ENCODE data around the gene CIRBP. TPM values are rescaled to one million over a fixed set of nuclear protein-coding genes. Genes with fewer than 3 reads are reported as not detected.

CIRBP gene
- total RNA-seq, 2 experiments from 2014 or later = 161 to 180 TPM

DNA sequence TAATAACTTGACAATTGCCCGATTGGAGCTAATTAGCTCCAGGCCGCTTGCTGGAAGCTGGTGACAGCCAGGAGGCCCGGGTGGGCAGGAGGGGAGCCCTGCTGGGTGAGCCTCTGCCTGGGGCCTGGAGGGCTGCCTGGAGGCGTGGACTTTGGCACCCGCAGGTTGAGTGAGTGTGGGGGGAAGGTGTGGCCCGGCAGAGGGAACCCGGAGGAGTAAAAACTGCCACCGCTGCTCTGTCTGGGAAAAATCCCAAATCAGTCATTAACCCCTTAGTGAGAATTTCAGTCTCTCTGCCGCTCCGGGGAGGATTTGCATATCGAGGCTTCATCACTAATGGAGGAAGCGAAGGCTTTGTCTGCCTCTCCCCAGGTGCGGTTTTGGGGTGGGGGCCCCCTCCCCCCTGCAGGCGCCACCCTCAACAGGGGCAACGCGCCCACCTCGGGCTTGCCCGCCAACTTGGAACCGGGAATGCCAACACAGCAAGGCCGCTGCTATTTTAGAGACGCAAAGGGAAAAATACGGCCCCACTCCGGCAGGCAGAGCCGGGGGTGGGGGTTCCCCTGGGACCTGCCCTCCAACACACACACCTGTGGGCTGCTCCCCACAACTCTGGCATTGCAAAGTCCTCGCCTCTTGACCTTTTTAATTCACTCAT, 22.8 kb downstream of the CIRBP start:
- no peaks in the 10 kb centered on the region for H3K4me1 Mint-ChIP-seq (ENCODE audit: low read depth)
- no peak overlapping the region for H3K4me3 Mint-ChIP-seq
- no peaks in the 10 kb centered on the region for H3K9me3 Mint-ChIP-seq
- CTCF ChIA-PET = no interaction called here
- DNase-seq (no peak), ATAC-seq (no peak)
- POLR2A ChIA-PET = interaction anchor here (0.6 kb wide), 1 partner anchor 385 kb away, joined by 3 read pairs; no protein-coding TSS in a partner anchor
- TF ChIP-seq, protein P1, sequence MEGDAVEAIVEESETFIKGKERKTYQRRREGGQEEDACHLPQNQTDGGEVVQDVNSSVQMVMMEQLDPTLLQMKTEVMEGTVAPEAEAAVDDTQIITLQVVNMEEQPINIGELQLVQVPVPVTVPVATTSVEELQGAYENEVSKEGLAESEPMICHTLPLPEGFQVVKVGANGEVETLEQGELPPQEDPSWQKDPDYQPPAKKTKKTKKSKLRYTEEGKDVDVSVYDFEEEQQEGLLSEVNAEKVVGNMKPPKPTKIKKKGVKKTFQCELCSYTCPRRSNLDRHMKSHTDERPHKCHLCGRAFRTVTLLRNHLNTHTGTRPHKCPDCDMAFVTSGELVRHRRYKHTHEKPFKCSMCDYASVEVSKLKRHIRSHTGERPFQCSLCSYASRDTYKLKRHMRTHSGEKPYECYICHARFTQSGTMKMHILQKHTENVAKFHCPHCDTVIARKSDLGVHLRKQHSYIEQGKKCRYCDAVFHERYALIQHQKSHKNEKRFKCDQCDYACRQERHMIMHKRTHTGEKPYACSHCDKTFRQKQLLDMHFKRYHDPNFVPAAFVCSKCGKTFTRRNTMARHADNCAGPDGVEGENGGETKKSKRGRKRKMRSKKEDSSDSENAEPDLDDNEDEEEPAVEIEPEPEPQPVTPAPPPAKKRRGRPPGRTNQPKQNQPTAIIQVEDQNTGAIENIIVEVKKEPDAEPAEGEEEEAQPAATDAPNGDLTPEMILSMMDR (IDR thresholded peaks at IDR 0.05) = no peak
- intact Hi-C loops (cut with micrococcal nuclease) = no loop called here
- no peak overlapping the region for H3K27ac Mint-ChIP-seq
- H3K36me3 Mint-ChIP-seq (ENCODE audit: low read depth) = no peaks in the 10 kb centered on the region
- H3K27me3 Mint-ChIP-seq = peaks cover 22% of the 10 kb centered on the region

DNA sequence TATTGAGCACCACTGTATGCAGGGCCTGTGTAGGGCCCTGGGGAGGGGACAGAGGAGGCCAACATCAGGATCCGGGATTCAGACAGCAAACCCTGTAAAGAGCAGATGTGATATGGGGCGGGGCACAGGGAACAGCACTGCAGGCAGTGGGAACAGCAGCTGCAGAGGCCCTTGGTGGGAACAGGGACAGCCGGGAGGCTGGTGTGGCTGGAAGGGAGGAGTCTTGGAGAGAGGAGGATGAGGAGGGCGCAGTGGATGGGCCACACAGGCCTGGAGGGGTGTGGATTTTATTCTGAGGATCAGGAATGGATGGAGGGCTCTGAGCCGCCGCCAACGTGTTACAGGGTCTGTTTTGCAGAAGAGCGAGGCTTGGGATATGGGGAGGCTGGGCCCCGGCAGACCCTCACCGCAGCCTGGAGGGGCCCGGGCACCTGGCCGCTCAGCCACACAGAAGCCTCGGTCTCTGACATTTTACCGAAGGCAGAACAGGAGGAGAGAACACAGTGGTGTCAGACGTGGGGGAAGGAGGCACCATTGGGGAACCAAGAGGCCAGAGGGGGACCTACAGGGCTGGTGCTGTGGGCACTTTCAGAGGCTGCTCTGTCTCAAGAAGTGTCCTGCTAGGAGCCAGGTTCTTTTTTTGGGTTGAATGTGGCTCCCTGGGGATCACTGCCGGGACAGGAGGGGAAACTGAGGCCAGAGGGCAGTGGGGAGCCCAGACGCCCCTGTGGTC, 23.5 kb downstream of the CIRBP start:
- CTCF ChIA-PET = no interaction called here

DNA sequence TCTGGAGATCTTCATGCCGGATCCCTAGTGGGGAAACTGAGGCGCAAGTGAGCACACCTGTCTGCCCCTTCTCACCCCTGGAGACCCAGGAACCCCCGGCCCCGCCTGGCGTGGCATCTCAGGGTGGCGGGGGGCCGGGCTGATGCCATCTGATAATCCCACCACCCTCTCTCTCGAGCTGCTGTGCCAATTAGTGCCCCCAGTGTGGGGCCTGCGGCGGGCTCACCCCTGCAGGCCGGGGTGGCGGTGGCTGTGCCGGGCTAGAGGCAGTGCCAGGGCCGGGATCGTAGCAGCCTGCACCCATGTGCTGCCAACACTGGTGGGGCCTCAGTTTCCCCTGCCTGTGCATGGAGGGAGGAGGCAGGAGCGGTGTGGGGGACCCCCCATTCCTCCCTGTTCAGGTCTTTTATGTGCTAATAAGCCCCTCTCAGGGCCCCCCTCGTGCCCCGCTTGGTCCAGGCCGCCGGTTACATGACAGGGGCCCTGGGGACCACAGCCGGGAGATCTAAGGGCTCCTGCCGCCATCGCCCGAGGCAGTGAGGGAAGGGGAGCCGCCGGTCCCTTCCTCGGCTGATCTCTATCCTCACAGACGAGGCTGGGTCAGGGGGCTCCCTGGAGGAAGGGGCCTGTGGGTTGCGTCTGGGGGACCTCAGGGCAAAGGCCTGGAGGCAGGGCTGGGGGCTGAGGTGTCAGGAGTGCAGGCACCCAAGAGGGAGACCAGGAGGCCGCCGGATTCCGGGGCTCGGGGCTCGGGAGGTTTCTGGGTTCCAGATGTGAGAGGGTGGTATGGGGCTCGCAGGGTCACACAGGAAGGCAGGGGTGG, 24.9 kb downstream of the CIRBP start:
- H3K36me3 Mint-ChIP-seq (ENCODE audit: low read depth) = no peaks in the 10 kb centered on the region

More for the DNA sequence above, 23.5 kb downstream of the CIRBP start:
- H3K36me3 Mint-ChIP-seq (ENCODE audit: low read depth) = no peaks in the 10 kb centered on the region
- ATAC-seq (no peak), DNase-seq (no peak)
- no peaks in the 10 kb centered on the region for H3K9me3 Mint-ChIP-seq
- no peak overlapping the region for H3K4me3 Mint-ChIP-seq
- no peak overlapping the region for H3K27ac Mint-ChIP-seq
- H3K4me1 Mint-ChIP-seq (ENCODE audit: low read depth) = no peaks in the 10 kb centered on the region
- POLR2A ChIA-PET = interaction anchor here (0.9 kb wide), 1 partner anchor 8 kb away, joined by 4 read pairs; no protein-coding TSS in a partner anchor
- TF ChIP-seq, protein P1 (IDR thresholded peaks at IDR 0.05) = no peak
- H3K27me3 Mint-ChIP-seq = peaks cover 20% of the 10 kb centered on the region
- intact Hi-C loops (cut with micrococcal nuclease) = no loop called here

DNA sequence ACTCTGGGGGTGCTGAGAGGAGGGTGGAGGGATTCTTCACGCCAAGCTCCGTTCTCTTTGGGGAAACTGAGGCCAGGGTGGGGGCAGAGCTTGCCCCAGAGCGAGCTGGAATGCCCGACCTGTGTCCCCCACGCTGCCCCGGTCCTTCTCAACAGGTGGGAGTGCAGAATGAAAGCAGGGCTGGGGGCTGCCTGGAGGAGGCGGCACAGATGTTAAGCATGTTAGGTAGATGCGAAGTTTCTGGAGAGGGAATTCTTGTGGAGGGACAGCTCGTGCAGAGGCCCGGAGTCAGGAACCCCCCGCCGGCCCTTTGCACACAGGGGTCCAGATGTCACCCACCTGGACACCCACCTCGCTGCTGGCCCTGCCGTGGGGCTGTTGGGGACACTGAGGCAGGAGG, 25.6 kb downstream of the CIRBP start:
- no peaks in the 10 kb centered on the region for H3K9me3 Mint-ChIP-seq
- H3K27ac Mint-ChIP-seq = no peak overlapping the region
- H3K4me3 Mint-ChIP-seq = no peak overlapping the region
- no peaks in the 10 kb centered on the region for H3K36me3 Mint-ChIP-seq (ENCODE audit: low read depth)
- ChIA-PET POLR2A (interaction anchor here (0.7 kb wide), 1 partner anchor 14 kb away, joined by 3 read pairs; no protein-coding TSS in a partner anchor), CTCF (no interaction called here)
- TF ChIP-seq, protein P1 (IDR thresholded peaks at IDR 0.05) = no peak
- H3K27me3 Mint-ChIP-seq = peaks cover 17% of the 10 kb centered on the region
- H3K4me1 Mint-ChIP-seq (ENCODE audit: low read depth) = no peaks in the 10 kb centered on the region
- intact Hi-C loops (cut with micrococcal nuclease) = no loop called here
- DNase-seq (no peak), ATAC-seq (no peak)

More for the DNA sequence above, 24.9 kb downstream of the CIRBP start:
- POLR2A ChIA-PET = interaction anchor here (0.7 to 0.9 kb wide), 2 partner anchors 9 to 15 kb away, joined by 3 to 4 read pairs; no protein-coding TSS in a partner anchor
- Mint-ChIP-seq H3K9me3 (no peaks in the 10 kb centered on the region), H3K4me3 (no peak overlapping the region), H3K27me3 (peaks cover 19% of the 10 kb centered on the region), H3K4me1 (ENCODE audit: low read depth) (no peaks in the 10 kb centered on the region), H3K27ac (no peak overlapping the region)
- TF ChIP-seq, protein P1 (IDR thresholded peaks at IDR 0.05) = no peak
- no peak for ATAC-seq
- CTCF ChIA-PET = no interaction called here
- no peak for DNase-seq
- intact Hi-C loops (cut with micrococcal nuclease) = no loop called here
